HCT116 (cell line): ENCODE results near the gene GABBR1.

ENCODE experiments used
- ATF3 ChIP-seq: IDR thresholded peaks from 2 replicates; pipeline ENCODE4 v1.6.1; 2012
- EGR1 ChIP-seq: IDR thresholded peaks from 2 replicates; pipeline ENCODE4 v1.6.1; 2012; ENCODE audit warnings: low read depth
- FOSL1 ChIP-seq: IDR thresholded peaks from 2 replicates; pipeline ENCODE4 v1.6.1; 2012; ENCODE audit warnings: low read depth
- POLR2A ChIP-seq: IDR thresholded peaks from 2 replicates; pipeline ENCODE4 v1.7.0; 2011; ENCODE audit warnings: borderline replicate concordance; ENCODE audit not compliant: insufficient read depth, insufficient read length; ENCODE audit errors: extremely low read depth
- REST ChIP-seq: IDR thresholded peaks from 2 replicates; pipeline ENCODE4 v1.6.1; 2012; ENCODE audit warnings: low read depth
- ZBTB33 ChIP-seq: IDR thresholded peaks from 2 replicates; pipeline ENCODE4 v1.6.1; 2011; ENCODE audit warnings: mild to moderate bottlenecking, low read length, moderate library complexity; ENCODE audit not compliant: insufficient replicate concordance; ENCODE audit errors: extremely low read depth

GRCh38 chr6:29631860-29632731 lies 887 bp downstream of the GABBR1 start:
- TF ChIP-seq ZBTB33 (no peak), EGR1 (peak; percentile 69), REST (no peak), ATF3 (no peak), POLR2A (no peak), FOSL1 (no peak)
